NK-92 treated with Interleukin-12 subunit alpha and Interleukin-12 subunit beta, amount 100 ng/mL, for 24 hours (cell line): ENCODE measurements around the gene DDX54.
A peak's percentile ranks its signal among the peaks of the same experiment; 100 is the strongest.

ENCODE experiments used
- DNase-seq: peaks from one replicate; lab custom pipeline; 2025; lab: John Stamatoyannopoulos, UW

Gene DDX54, protein sequence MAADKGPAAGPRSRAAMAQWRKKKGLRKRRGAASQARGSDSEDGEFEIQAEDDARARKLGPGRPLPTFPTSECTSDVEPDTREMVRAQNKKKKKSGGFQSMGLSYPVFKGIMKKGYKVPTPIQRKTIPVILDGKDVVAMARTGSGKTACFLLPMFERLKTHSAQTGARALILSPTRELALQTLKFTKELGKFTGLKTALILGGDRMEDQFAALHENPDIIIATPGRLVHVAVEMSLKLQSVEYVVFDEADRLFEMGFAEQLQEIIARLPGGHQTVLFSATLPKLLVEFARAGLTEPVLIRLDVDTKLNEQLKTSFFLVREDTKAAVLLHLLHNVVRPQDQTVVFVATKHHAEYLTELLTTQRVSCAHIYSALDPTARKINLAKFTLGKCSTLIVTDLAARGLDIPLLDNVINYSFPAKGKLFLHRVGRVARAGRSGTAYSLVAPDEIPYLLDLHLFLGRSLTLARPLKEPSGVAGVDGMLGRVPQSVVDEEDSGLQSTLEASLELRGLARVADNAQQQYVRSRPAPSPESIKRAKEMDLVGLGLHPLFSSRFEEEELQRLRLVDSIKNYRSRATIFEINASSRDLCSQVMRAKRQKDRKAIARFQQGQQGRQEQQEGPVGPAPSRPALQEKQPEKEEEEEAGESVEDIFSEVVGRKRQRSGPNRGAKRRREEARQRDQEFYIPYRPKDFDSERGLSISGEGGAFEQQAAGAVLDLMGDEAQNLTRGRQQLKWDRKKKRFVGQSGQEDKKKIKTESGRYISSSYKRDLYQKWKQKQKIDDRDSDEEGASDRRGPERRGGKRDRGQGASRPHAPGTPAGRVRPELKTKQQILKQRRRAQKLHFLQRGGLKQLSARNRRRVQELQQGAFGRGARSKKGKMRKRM

DNA sequence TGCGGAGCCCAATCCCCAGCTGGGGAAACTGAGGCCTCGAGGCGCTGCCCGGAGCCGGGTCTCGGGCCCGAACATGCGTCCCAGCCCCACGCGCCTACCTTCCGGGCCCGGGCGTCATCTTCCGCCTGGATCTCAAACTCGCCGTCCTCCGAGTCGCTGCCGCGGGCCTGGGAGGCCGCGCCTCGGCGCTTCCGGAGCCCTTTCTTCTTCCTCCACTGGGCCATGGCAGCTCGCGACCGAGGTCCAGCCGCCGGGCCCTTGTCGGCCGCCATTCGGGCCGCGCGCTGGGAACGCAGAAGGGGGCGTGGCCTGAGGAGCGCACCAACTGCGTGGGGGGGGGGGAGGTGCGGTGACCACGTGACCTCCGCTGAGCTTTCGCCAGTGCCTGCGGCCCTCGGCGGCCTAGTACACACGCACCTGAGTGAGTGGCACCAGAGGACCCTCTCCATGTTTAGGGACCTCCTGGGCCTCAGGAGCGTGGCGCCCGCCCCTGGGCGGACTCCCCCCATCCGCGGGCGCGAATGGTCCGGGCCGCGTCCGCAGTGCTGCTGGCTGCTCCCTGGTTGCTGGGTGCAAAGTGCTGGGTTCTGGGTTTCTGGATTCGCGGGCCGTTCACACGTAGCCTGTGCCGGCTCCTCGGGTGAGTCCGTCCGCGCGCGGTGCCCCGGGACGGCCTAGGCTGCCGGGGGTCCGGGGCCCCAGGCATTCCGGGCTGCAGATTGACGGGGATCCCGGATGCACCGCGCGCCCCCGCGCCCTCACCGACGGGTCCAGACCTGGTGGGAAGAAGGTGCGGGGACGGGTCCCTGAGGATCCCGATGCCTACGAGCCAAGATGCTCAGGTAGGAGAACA, at the start of gene DDX54, which contains the start of gene RITA1:
Gene DDX54, minus strand, starts transcription at position 299 of the 853 bp plus-strand sequence. Its CDS starts 27 bp downstream, at position 272.
Gene RITA1, plus strand, starts transcription at position 542 of the 853 bp plus-strand sequence. CDS start 1,026 bp downstream, outside the sequence.
- peak; percentile 72 for DNase-seq

DNA sequence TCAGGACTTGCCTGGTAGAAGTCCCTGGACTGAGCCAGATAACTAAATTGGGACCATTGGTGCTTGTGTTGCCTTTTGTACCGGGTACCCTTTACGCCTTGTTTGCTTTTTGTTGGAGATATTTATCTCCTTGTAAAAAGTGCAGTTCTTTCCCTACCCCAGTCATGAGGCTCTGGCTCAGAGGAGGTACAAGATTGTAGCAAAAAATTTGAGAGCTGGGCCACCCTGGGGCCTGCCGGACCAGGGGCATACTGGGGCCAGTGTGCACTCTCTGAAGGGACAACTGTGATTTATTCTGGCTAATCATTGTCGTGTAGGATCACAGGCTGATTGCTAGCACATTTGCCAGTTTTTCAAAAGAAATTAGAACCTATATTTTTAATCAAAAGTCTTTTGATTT, 49.2 kb upstream of the DDX54 start:
- DNase-seq: no peak

DNA sequence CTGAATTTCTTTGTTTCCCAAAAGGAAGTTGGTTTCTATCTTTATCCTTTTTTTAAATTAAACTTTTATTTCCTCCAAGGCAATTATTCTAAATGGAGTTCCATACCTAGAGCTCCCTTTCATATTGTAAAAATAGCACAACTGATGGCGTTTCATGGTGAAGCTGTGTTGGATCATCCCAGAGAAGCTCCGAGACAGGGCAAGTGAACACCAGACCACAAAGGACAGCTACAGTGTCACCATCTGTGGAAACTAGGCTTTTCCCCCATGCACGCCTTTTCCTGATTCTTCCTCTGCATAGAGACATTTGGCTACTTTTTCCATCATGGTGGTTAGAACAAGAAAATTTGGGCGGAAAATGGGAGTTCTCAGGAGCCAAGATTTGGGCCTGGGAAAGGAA, 48.7 kb upstream of the DDX54 start:
- DNase-seq: no peak

DNA sequence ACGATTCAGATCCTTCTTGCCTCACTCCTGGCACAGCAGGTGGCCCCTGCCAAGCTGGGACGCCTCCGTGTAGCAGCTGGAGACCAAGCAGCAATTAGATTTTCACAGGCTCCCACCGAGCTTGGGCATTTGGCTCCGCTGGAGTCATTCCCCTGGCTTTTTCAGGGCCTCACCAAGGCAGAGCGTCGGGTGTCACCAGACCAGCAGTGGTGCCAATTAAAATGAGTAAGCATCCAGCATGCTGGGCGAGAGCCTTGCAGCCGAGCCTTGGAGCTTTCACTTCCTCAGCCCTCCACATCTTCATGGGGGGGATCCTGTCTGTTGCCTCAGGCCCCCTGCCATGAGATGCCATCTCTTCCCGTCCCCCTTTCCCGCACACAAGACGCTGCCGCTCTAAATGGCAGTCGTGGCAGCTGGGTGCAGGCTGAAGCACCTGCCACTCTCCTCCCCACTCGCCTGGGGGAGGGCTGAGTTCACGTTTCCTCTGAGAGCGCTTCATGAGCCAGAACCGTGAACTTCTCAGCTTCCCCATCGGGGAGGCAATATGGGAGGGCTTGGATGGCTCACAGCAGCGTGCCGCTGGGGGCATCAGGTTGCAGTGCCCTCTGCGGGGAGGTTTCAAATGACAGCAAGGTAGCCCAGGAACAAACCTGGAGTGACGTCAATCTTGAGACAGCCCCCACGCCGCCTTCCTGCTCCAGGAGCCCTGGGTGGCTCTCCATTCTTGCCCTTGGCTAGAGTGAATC, 47.7 kb upstream of the DDX54 start:
- no peak for DNase-seq

DNA sequence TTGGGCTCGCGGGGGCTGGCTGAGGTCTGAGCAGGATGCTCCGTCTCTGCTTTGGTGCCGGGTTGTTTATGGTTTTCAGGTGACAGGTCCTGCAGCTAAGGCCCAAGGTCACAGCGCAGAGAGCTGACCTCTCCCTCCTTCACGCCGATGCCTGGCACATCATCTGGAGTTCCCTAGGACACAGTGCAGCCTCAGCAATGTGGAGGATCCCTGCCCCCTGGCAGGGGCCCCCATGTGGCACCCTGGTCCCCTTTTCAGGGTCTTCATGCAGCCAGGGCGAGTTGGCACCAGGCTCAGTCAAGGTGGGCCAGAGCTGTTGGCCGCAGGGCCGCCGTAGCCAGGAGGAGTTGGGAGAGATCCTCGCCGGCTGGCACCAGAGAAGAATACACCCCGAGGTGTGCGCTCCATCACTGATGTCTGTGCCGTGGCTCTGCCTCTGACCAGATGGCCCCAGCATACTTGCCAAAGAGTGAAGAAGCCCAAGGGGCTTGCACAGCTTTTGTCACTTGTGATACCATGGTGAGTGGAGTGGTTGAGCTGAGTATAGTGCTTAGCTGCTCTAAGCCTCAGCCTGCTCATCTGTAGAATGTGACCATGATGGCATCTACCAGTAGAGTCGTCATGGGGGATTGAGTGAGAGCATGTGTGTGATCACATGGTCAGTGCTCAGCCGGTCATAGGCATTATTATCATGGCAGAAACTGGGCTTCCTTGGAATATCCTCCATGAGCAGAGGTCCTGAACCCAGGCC, 47.0 kb upstream of the DDX54 start:
- no peak for DNase-seq

DNA sequence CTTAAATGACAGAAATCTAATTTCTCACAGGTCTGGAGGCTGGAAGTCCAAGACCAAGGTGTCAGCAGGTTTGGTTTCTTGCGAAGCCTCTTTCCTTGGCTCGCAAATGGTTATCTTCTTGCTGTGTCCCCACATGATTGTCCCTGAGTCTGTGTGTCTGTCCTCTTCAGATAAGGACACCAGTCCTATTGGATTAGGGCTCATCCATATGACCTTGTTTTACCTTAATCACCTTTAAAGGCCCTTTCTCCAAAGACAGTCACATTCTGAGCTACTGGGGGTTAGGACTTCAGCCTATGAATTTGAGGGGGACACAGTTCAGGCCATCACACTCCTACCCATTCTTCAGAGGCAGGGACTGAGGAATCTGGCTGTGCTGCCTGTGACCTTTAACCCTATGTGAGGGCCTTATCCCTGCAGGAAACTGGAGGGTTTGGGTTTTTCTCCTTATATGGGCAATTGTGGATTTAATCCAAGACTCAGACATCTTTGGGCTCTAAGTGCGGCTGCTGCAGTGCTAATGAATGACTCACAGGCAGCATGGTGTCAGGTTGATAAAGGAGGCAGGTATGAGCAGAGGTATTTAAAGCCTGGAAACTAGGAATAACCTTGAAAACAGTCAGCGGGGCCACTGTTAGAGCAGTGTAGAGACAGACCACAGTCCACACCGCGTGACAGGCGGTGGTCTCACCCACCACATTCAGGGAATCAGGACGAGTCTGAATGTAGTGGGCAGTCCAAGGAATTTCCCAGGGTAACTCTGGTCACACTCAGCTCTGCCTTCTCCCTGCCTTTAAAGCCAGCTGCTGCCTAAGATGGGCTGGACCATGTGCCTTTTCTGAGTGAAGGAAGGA, 46.2 kb upstream of the DDX54 start:
- no peak for DNase-seq

DNA sequence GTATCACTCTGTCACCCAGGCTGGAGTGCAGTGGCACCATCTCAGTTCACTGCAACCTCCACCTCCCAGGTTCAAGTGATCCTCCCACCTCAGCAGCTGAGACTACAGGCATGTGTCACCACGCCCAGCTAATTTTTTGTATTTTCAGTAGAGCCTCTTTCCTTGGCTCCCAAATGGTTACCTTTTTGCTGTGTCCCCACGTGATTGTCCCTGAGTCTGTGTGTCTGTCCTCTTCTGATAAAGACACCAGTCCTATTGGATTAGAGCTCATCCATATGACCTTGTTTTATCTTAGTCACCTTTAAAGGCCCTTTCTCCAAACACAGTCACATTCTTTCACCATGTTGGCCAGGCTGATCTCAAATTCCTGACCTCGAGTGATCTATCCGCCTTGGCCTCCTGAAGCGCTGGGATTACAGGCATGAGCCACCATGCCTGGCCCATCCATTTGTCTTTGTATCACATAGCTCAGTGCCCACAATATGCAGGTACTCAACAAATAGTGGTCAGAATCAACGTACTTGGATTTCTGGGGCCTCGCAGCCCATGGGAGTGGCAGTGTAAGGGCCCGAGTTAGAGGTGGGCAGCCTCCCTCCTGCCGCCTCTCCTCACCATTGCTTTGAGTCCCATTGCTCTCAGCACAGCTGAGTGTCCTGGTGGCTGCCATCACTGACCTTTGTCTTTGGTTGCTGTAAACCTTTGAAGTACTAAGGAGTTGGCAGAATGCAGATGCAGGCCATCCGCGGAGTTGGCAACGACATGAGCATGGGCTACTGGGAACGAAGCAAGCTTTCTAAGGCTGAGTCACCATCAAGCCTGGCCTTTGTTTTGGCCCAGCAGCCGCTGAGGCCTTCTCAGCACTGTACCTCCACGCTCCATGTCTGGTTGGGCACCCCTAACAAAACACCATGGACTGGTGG, 45.3 kb upstream of the DDX54 start:
- no peak for DNase-seq

DNA sequence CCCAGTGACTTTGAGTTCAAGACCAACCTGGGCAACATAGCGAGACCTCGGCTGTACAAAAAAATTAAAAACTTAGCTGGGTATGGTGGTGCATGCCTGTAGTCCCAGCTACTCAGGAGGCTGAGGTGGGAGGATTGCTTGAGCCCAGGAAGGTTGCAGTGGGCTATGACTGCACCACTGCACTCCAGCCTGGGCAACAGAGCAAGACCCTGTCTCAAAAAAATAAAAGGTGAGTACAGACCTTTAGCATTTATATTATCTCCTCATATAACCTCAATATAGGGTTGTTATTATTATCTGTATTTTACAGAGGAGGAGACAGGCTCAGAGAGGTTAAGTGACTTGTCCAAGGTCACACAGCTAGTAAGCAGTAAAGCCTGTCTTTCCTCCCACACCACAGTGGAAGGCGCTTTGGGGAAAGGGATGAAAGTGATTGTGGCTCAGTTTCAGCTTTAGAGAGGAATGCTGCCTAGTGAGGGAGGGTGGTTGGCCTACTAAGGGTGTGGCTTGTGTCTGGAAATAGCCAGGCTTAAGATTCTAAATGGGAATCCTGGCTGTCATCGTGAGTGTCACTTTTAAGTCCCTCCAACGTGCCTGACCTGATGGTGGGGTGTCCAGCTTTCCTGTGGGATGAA, 43.2 kb upstream of the DDX54 start:
- no peak for DNase-seq

DNA sequence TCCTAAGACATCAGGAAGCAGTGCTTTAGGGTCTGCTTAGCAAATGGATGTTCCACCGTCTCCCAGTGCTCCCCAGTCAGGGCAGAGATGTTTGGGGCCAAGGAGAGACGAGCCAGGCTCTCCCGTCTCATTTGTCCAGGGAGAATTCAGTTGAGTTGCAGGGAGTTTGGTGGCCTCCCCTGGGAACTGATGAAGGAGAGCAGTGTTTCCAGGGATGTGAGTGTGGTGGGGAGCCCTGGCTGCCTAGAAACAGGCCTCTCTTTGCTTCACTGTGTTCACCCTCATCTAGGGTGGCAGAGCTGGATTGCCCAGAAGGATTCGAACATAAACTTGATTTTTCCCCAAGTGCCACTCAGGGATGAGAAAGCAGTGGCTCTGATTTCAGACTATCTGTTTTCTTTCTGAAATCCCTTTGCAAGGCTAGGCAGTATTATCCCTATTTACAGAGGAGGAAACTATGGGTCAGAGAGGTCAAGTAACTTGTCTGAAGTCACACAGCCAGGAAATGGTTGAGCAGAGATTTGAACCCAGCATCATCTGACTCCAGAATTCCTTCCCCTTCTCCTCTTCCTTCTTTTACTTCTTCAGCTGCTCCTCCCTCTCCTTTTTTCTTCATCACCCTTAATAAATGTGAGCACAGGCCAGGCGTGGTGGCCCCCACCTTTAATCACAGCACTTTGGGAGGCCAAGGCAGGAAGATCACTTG, 42.6 kb upstream of the DDX54 start:
- DNase-seq: no peak

DNA sequence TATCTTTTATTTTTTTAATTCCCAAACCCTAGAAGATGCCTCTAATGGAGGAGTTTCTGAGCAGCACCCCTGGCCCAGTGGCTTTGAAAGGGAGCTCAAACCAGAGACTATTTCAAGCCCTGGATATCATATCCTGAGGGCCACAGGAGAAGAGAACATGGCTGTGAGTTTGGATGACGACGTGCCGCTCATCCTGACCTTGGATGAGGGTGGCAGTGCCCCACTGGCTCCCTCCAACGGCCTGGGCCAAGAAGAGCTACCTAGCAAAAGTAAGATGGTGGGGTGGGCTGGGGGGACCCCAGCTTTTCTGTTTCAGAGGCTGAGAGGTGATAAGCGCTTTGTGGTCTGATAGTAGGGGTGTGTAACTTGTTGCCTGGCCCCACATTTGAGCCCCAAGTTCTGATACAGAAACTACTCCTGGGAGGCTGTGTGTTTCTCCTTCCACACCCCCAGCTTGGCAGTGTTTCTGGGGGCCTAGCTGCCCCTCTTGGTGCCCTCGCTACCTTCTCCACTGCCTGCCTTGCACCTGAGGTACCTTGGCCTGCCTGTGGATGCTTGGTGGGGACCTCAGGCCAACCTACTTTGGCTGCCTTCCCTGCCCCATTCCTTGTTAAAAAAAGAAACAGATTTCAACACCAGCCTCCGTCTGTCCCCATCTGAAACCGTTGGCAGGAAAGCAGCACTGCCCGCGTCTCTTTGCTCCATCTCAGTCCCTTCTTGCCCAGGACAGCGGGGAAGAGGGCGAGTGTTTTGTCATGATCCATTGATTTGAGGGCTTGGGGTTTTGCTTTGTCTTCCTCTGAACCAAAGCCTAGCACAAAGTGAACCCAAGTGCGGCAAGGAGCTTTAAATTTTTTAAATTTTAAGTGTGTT, 41.7 kb upstream of the DDX54 start:
- no peak for DNase-seq

DNA sequence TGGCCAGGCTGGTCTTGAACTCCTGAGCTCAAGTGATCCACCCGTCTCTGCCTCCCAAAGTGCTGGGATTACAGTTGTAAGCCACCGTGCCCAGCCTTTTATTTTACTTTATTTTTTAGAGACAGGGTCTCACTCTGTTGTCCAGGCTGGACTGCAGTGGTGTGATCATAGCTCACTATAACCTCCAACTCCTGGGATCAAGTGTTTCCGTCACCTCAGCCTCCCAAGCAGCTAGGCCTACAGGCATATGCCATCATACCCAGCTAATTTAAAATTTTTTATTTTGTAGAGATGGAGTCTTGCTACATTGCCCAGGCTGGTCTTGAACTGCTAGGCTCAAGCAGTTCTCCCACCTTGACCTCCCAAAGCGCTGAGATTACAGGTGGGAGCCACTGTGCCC, 39.7 kb upstream of the DDX54 start:
- DNase-seq: no peak

DNA sequence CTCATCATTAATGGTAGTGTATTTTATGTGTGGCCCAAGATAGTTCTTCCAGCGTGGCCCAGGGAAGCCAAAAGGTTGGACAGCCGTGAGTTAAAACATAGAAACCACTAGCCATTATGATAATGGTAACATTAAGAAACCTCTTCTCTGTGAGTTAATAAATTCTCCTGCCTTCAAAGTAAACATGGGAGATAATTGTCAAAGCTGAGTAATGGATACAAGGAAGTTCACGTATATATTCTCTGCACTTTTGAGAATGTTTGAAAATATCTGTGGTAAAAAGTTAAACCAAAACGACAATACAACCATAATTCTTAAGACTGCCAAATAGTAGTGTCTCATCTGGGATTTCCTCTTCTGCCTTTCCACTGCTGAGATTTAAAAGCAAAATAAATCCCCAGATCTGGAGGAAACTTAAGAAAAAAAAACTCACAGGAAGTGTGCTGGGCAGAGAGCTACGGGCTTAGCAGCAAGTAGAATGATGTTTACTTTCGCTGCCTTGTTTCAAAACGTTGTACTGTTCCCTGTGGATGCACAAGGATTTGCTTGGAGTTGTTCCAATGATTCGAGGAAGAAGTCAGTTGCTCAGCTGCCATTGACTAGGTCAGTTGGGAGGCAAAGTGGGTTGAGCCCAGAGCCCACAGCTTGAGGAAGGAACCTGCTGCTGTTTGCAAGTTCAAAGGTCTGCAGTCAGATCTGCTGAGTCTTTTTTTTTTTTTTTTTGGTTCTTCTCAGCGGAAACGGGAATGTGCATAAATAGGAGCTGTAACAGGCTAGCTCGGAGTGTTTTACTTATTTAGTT, 37.7 kb upstream of the DDX54 start:
- DNase-seq: no peak

DNA sequence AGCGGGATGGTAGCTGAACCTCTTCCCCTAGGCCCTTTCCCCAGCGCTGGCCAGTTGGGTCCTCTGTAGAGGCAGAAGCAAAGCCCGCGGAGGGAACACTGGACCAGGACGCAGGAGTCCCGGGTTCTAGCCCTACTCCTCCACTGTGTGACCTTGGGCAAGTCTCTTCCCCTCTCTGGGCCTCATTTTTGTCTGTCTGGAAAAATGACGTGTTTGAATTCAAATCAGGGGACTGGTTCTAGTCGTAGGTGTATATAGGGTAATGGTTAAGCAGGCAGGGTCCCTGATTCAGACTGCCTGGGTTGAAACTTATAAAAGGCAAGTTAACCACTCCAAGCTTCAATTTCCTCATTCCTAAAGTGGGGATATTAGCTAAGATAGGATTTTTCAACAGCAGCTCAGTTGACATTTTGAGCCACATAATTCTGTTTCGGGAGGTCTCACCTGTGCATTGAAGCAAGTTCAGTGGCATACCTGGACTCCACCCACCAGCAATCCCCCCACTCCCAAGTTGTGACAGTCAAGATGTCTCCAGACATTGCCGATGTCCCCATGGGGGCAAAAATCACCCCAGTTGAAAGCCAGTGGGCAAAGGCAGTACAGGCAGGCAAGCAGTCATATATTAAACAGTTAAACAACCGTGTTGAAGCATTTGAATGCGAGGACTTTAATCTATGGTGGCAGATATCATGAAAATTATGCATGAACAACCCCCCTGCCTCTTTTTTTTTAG, 36.9 kb upstream of the DDX54 start:
- no peak for DNase-seq

DNA sequence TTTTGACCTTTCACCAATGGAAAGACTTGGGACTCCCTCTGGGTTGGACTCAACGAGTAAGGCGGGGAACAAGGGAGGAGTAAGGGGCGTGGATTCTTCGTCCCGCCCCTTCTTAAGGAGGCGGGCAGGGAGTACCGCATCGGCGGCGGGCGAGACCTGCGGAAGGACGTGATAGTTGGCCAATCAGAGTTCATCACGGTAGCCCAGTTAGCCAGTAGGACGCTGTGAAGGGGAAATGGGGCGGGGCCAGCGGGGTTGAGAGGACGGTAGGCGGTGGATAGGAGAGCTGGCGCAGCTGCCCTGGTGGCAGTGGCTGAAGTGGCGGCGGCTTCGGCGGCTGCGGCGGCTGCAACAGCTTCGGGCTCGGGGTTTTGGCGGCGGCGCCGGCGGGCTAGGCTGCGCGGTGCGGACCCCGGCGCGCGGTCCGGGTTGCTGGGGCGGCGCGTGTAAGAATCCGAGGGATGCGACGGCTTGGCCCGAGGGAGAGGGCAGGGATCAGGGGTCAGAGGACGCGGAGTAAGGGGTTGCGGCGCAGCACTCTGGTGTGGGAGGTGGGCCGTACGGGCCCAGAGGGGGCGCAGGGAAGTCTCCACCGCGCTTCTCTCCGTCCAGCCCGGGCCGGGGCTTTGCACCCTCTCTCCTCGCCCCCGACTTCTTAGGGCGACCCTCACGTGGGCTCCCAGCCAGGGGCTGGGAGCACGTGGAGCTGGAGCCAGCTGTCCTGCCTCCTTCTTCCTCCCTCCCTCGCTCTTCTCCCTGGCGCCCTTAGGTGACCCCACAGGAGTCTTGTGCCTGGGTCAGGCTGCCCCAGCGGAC, 36.1 kb upstream of the DDX54 start, which contains the start of gene TPCN1:
Gene TPCN1, plus strand, starts transcription at position 284 of the 816 bp plus-strand sequence. CDS start 5,389 bp downstream, outside the sequence.
- DNase-seq: peak; percentile 96
